Measurements from ENCODE around the gene MLN. TPM values are rescaled to one million over a fixed set of nuclear protein-coding genes. Genes with fewer than 3 reads are reported as not detected.

The MLN gene
- polyA plus RNA-seq, 1 of the 3 experiments (the other 2 are of a cell fraction) = not detected

- H4K20me1 ChIP-seq (ENCODE audit: insufficient read depth) = no peaks in the 10 kb centered on the region; the same call in 1 of the 2 replicates
- H3K4me1 ChIP-seq (ENCODE audit: control insufficient read depth in 1 of 2, insufficient read depth in 2 of 2, low read depth in 1 of 2, low read length in 1 of 2) = peaks cover 16 to 48% of the 10 kb centered on the region in 2 experiments; a peak in 3 of 4 replicates
- H3F3A ChIP-seq (replicated peaks; ENCODE audit: insufficient read depth) = peaks cover 41% of the 10 kb centered on the region
- DNase-seq = no peak
- H3K27me3 ChIP-seq (ENCODE audit: insufficient read depth) = no peaks in the 10 kb centered on the region
- H3K79me2 ChIP-seq (ENCODE audit: insufficient read depth) = no peaks in the 10 kb centered on the region
- ChIA-PET CTCF (interaction anchor here (0.6 to 14.7 kb wide), 80 partner anchors 9 to 1443 kb away, joined by 3 to 204 read pairs (median 6); partner anchors contain the start of genes BAK1, GRM4, IP6K3 and ITPR3), POLR2A (interaction anchor here (1.2 kb wide), 2 partner anchors 60 to 275 kb away, joined by 4 to 5 read pairs; partner anchors contain the start of gene UQCC2)
- H3K4me2 ChIP-seq = peak overlapping the region; percentile 84
- WGBS (ENCODE audit: low lambda C conversion rate) = no CpG with 5 or more reads among the region's 3 CpGs
- H3K27ac ChIP-seq (ENCODE audit: low read depth in 2 of 2, low read length in 1 of 2) = peak overlapping the region; percentile 78 to 84
- H3K9me3 ChIP-seq = no peaks in the 10 kb centered on the region
- no peak overlapping the region for H2AFZ ChIP-seq (ENCODE audit: low read depth)
- no peak for TF ChIP-seq TCF12 (IDR thresholded peaks at IDR 0.05)
- TF ChIP-seq, protein P1, sequence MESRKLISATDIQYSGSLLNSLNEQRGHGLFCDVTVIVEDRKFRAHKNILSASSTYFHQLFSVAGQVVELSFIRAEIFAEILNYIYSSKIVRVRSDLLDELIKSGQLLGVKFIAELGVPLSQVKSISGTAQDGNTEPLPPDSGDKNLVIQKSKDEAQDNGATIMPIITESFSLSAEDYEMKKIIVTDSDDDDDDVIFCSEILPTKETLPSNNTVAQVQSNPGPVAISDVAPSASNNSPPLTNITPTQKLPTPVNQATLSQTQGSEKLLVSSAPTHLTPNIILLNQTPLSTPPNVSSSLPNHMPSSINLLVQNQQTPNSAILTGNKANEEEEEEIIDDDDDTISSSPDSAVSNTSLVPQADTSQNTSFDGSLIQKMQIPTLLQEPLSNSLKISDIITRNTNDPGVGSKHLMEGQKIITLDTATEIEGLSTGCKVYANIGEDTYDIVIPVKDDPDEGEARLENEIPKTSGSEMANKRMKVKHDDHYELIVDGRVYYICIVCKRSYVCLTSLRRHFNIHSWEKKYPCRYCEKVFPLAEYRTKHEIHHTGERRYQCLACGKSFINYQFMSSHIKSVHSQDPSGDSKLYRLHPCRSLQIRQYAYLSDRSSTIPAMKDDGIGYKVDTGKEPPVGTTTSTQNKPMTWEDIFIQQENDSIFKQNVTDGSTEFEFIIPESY (IDR thresholded peaks at IDR 0.05; ENCODE audit: borderline replicate concordance, low read depth) = 0 out of 2 replicates have a peak, but pooled peaks have one; percentile 29
- no peak for TF ChIP-seq FOXJ3 (CRISPR knock-in tag; IDR thresholded peaks at IDR 0.05)
- TF ChIP-seq ELF1 (IDR thresholded peaks at IDR 0.05) = 0 out of 2 replicates have a peak, but pooled peaks have one; percentile 25
- TF ChIP-seq EP300 (IDR thresholded peaks at IDR 0.05; ENCODE audit: borderline replicate concordance in 1 of 2, low read depth in 1 of 2, low read length in 1 of 2) = no peak
- H3K9ac ChIP-seq = peak overlapping the region; percentile 55
- no peak overlapping the region for H3K4me3 ChIP-seq (ENCODE audit: low read depth in 2 of 2, low read length in 1 of 2)
- no peaks in the 10 kb centered on the region for H3K9me2 ChIP-seq
- H3K36me3 ChIP-seq (replicated peaks in 1 of 2; ENCODE audit: control insufficient read depth in 1 of 2, insufficient read depth in 2 of 2, low read length in 1 of 2) = peaks cover 23 to 26% of the 10 kb centered on the region in 2 experiments
Observed at GRCh38 chr6:33770833-33771145, 33.0 kb downstream of the MLN start.

DNA sequence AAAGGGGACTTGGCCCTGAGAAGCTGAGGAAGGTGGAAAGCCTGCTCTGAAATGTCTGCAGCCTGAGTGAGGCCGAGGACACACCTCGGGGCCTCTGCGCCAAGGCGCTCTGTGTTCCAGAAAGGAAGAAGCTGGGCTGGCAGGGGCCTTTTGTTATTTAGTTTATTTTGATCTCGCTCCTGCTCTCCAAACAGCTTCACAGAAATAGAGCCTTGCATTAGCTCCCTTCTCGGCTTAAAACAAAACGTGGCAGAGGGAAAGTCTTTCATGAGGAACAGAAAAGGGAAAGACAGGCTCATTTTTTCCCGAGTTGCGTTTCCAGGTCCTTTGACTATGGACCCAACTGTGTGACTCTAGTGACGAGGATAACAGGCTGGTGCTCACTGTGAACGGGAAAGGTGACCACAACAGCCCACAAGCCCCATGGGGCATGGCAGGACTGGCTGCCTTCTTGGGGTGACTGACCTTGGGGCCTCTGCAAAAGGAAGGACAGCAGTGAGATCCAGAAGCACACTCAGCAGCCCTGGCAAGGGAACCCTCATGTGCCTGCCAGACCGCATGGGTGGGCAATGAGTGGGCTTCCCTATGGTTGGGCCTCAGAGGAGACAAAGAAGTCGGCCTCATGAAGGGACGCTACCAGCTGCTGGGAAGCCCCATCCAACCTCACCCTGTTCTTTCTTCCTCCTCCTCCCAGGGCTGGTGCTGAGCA, 33.5 kb downstream of the MLN start:
- CTCF ChIA-PET = interaction anchor here (1.0 to 14.7 kb wide), 44 partner anchors 9 to 418 kb away, joined by 3 to 204 read pairs (median 7); partner anchors contain the start of genes BAK1, IP6K3, ITPR3 and LEMD2
- POLR2A ChIA-PET = interaction anchor here (0.6 kb wide), 1 partner anchor 59 kb away, joined by 4 read pairs; no protein-coding TSS in a partner anchor

More for the DNA sequence above, 33.5 kb downstream of the MLN start:
- H3K9me2 ChIP-seq = no peaks in the 10 kb centered on the region
- TF ChIP-seq TAF1 (IDR thresholded peaks at IDR 0.05; ENCODE audit: borderline replicate concordance, low read depth, low read length) (no peak), CHD2 (IDR thresholded peaks at IDR 0.05; ENCODE audit: low read length, partially characterized antibody) (no peak), TEAD4 (IDR thresholded peaks at IDR 0.05; ENCODE audit: borderline replicate concordance, insufficient read depth) (no peak), EZH2phosphoT487 (IDR thresholded peaks at IDR 0.05; ENCODE audit: borderline replicate concordance, low read depth) (no peak), USF2 (IDR thresholded peaks at IDR 0.05; ENCODE audit: borderline replicate concordance, low read depth, low read length) (no peak), GATA2 (CRISPR knock-in tag; IDR thresholded peaks at IDR 0.05) (no peak), FOXJ3 (CRISPR knock-in tag; IDR thresholded peaks at IDR 0.05) (no peak), MEF2A (IDR thresholded peaks at IDR 0.05; ENCODE audit: borderline replicate concordance, low read depth) (no peak), SMC3 (IDR thresholded peaks at IDR 0.05; ENCODE audit: low read depth, low read length) (no peak), IRF3 (IDR thresholded peaks at IDR 0.05; ENCODE audit: low read depth, low read length) (no peak), EP300 (IDR thresholded peaks at IDR 0.05; ENCODE audit: borderline replicate concordance in 1 of 2, low read depth in 1 of 2, low read length in 1 of 2) (no peak), MXI1 (IDR thresholded peaks at IDR 0.05; ENCODE audit: low read depth, low read length) (no peak), JUND (IDR thresholded peaks at IDR 0.05) (no peak)
- TF ChIP-seq, protein P1 (IDR thresholded peaks at IDR 0.05; ENCODE audit: borderline replicate concordance, low read depth) = no peak
- no peaks in the 10 kb centered on the region for H3K9me3 ChIP-seq
- no peak for DNase-seq
- H3K36me3 ChIP-seq (replicated peaks in 1 of 2; ENCODE audit: control insufficient read depth in 1 of 2, insufficient read depth in 2 of 2, low read length in 1 of 2) = peaks cover 18 to 21% of the 10 kb centered on the region in 2 experiments
- H3K4me1 ChIP-seq (ENCODE audit: control insufficient read depth in 1 of 2, insufficient read depth in 2 of 2, low read depth in 1 of 2, low read length in 1 of 2) = peaks cover 16 to 48% of the 10 kb centered on the region in 2 experiments; a peak in 3 of 4 replicates
- H4K20me1 ChIP-seq (ENCODE audit: insufficient read depth) = no peaks in the 10 kb centered on the region; the same call in 1 of the 2 replicates
- H3F3A ChIP-seq (replicated peaks; ENCODE audit: insufficient read depth) = peaks cover 41% of the 10 kb centered on the region
- no peaks in the 10 kb centered on the region for H3K27me3 ChIP-seq (ENCODE audit: insufficient read depth)
- 87% methylated on average over 12 of the region's 14 CpGs for WGBS (ENCODE audit: low lambda C conversion rate)
- peak overlapping the region; percentile 78 to 84 for H3K27ac ChIP-seq (ENCODE audit: low read depth in 2 of 2, low read length in 1 of 2)
- H3K4me3 ChIP-seq (ENCODE audit: low read depth in 2 of 2, low read length in 1 of 2) = no peak overlapping the region
- no peaks in the 10 kb centered on the region for H3K79me2 ChIP-seq (ENCODE audit: insufficient read depth)
- peak overlapping the region; percentile 55 for H3K9ac ChIP-seq
- H2AFZ ChIP-seq (ENCODE audit: low read depth) = no peak overlapping the region
- peak overlapping the region; percentile 84 for H3K4me2 ChIP-seq

Measured in SK-N-SH (cell line).